GM12865 (cell line): Measurements from ENCODE around the gene THYN1.
A peak's percentile ranks its signal among the peaks of the same experiment; 100 is the strongest.

ENCODE experiments used
- DNase-seq: peaks from one replicate; pipeline ENCODE4 v3.0.0; 2010; ENCODE audit warnings: low read depth
- H3K4me3 ChIP-seq: 2 replicates; pipeline ENCODE4 v1.5.1; 2011; ENCODE audit warnings: mild to moderate bottlenecking, low read depth, low read length, control low read depth
- TF ChIP-seq, protein P1 (sequence below): IDR thresholded peaks from 2 replicates; pipeline ENCODE4 v1.5.1; 2011; ENCODE audit warnings: low read length, control low read depth, low read depth, inconsistent platforms; ENCODE audit not compliant: insufficient read depth; ENCODE audit errors: missing control alignments

Gene THYN1

GRCh38 chr11:134272381-134273316 lies 19.5 kb upstream of the THYN1 start:
- TF ChIP-seq, protein P1, sequence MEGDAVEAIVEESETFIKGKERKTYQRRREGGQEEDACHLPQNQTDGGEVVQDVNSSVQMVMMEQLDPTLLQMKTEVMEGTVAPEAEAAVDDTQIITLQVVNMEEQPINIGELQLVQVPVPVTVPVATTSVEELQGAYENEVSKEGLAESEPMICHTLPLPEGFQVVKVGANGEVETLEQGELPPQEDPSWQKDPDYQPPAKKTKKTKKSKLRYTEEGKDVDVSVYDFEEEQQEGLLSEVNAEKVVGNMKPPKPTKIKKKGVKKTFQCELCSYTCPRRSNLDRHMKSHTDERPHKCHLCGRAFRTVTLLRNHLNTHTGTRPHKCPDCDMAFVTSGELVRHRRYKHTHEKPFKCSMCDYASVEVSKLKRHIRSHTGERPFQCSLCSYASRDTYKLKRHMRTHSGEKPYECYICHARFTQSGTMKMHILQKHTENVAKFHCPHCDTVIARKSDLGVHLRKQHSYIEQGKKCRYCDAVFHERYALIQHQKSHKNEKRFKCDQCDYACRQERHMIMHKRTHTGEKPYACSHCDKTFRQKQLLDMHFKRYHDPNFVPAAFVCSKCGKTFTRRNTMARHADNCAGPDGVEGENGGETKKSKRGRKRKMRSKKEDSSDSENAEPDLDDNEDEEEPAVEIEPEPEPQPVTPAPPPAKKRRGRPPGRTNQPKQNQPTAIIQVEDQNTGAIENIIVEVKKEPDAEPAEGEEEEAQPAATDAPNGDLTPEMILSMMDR = no peak
- no peak overlapping the region for H3K4me3 ChIP-seq
- no peak for DNase-seq

- H3K4me3 ChIP-seq = no peak overlapping the region
- TF ChIP-seq, protein P1 = no peak
- no peak for DNase-seq
Measured at GRCh38 chr11:134271978-134272377, 18.8 kb upstream of the THYN1 start.

DNA sequence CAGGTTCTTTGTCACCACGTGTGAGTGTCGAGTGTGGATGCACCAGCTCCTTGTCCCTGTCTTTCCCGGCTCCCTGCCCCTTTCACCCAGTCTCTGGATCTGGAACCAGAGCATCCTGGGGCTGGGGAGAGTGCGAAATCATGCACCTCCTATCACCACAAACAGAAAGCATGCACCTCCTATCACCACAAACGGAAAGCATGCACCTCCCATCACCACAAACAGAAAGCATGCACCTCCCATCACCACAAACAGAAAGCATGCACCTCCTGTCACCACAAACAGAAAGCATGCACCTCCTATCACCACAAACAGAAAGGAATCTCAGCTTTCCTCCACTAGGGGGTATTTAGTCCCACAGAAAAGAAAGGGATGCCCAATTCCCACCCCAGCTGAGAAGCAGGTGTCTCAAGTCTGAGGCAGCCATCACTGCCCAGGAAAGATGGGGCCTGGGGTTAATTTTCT lies 17.1 kb upstream of the THYN1 start:
- peak; percentile 64 for DNase-seq
- no peak overlapping the region for H3K4me3 ChIP-seq

DNA sequence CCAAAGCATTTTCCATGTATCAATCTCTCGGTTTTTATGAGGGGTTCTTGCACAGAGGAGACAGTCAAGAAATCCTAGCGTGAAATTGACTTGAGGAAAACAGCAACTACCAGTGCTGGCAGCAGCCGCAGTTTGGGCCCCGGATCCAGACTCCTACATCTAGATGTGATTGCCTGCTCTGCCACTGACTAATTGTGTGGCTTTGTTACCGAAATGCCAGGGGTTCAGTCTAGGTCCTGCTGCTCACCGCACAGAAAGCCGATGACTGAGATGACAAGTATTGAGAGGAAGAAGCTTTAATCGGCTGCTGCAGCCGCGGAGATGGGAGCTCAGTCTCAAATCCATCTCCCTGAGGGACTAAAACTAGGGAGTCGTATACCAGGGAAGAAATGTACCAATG lies 14.8 kb upstream of the THYN1 start:
- H3K4me3 ChIP-seq = no peak overlapping the region
- TF ChIP-seq, protein P1 = no peak
- no peak for DNase-seq

More for the DNA sequence above, 17.1 kb upstream of the THYN1 start:
- TF ChIP-seq, protein P1 = peak; percentile 17

- TF ChIP-seq, protein P1 = no peak
- no peak for DNase-seq
- H3K4me3 ChIP-seq = no peak overlapping the region
Measured at GRCh38 chr11:134267461-134267860, 14.3 kb upstream of the THYN1 start.

DNA sequence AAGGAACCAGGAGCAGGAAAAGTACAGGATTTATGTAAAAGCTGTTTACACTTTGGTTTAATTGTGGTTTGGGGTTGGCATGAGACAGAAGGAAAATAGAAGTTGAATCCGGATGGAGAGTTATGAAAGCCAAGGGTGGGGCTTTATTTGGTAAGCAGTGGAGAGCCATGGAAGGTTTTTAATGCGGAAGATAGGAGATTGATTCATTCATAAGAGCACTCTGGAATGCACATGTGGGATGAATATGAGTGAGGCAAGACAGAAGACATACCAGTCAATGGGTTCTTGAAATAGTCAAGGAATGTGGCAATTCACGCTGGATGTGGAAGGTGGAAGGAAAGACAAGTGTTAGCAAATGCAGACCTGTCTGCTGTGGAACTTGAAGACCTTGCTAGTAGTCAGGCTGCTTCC lies 13.7 kb upstream of the THYN1 start:
- TF ChIP-seq, protein P1 = no peak
- H3K4me3 ChIP-seq = no peak overlapping the region
- DNase-seq = no peak
